Measurements from ENCODE around the gene STYX. TPM values are rescaled to one million over a fixed set of nuclear protein-coding genes. Genes with fewer than 3 reads are reported as not detected.

STYX gene
- total RNA-seq, 1 experiment from 2014 or later: 12.1 TPM

- Histone ChIP-seq H3K4me3 (no peak overlapping the region), H3K27me3 (no peaks in the 10 kb centered on the region), H3K9me3 (no peaks in the 10 kb centered on the region), H3K36me3 (no peaks in the 10 kb centered on the region)
- no peak for DNase-seq
Measured at GRCh38 chr14:52798826-52799225, 68.9 kb downstream of the STYX start.

DNA sequence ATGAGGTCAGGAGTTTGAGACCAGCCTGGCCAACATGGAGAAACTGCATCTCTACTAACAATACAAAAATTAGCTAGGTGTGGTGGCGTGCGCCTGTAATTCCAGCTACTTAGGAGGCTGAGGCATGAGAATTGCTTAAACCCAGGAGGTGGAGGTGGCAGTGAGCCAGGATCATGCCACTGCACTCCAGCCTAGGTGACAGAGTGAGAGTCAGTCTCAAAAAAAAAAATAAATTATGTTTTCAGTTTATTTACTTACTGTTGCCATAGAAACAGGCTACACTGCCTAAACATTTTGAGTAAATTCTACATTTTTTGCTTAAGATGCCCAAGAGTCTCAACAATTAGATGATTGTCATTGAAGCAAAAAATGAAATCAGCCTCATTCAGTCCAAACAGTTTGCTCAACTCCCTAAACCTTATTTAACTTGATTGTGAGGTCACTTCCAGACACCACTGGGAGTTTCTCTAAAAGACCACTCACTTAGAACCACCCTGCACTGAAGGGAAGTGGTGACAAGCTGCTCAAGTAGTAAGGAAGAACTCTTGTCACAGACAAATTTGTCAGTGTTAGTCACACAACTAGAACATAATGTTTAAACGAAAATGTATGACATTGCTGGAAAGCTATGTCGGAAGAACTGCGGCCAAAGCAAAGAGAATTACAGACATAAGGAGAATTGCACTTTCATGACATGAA is 71.2 kb downstream of the STYX start:
- Histone ChIP-seq H3K4me3 (no peak overlapping the region), H3K36me3 (no peaks in the 10 kb centered on the region), H3K9me3 (no peaks in the 10 kb centered on the region), H3K27me3 (no peaks in the 10 kb centered on the region)
- DNase-seq: peak; percentile 34

GRCh38 chr14:52802597-52802996 is 72.6 kb downstream of the STYX start:
- Histone ChIP-seq H3K9me3 (no peaks in the 10 kb centered on the region), H3K36me3 (no peaks in the 10 kb centered on the region), H3K27me3 (no peaks in the 10 kb centered on the region), H3K4me3 (no peak overlapping the region)
- peak; percentile 24 for DNase-seq

GRCh38 chr14:52806115-52806514 is 76.1 kb downstream of the STYX start:
- Histone ChIP-seq H3K9me3 (no peaks in the 10 kb centered on the region), H3K36me3 (no peaks in the 10 kb centered on the region), H3K4me3 (no peak overlapping the region), H3K27me3 (no peaks in the 10 kb centered on the region)
- DNase-seq: no peak

GRCh38 chr14:52808101-52808500 is 78.1 kb downstream of the STYX start:
- H3K9me3 ChIP-seq: no peaks in the 10 kb centered on the region
- H3K4me3 ChIP-seq: no peak overlapping the region
- no peak for DNase-seq
- no peaks in the 10 kb centered on the region for H3K27me3 ChIP-seq
- no peaks in the 10 kb centered on the region for H3K36me3 ChIP-seq

DNA sequence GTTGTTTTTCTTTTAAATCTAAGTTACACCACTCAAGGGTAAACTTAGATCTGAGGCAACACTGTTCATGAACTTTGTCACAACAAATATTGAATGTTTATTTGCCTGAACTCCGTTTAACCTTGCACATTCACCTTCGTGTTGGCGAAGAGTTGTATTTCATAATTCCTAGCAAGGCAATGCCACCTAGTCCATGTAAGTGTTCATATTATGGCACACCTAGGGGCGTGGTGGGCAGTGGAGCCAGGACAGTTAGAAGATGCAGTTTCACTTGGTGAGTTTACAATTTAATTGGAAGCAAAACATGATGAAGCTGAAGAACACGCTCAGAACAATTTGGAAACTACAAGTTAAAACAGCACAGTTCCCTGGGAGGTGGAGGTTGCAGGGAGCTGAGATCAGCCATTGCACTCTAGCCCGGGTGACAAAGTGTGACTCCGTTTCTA is 91.9 kb downstream of the STYX start:
- no peak for DNase-seq
- Histone ChIP-seq H3K27me3 (no peaks in the 10 kb centered on the region), H3K36me3 (no peaks in the 10 kb centered on the region), H3K4me3 (no peak overlapping the region), H3K9me3 (no peaks in the 10 kb centered on the region)

- no peak for DNase-seq
- no peaks in the 10 kb centered on the region for H3K27me3 ChIP-seq
- no peak overlapping the region for H3K4me3 ChIP-seq
- no peaks in the 10 kb centered on the region for H3K9me3 ChIP-seq
- no peaks in the 10 kb centered on the region for H3K36me3 ChIP-seq
Measured at GRCh38 chr14:52824462-52824861, 94.5 kb downstream of the STYX start.

Other genes starting within 250 kb of the STYX start
- gene TXNDC16, start 177.7 kb upstream of the STYX start, total RNA-seq (2014; rRNA removed; shearing (Covaris generic); ENCODE audit: low replicate concordance): 0.37 and 1.9 TPM in 2 replicates
- 0.81 and 1.1 TPM in 2 replicates for gene GPR137C, start 177.3 kb upstream of the STYX start, total RNA-seq (2014; rRNA removed; shearing (Covaris generic); ENCODE audit: low replicate concordance)
- gene ERO1A, start 34.6 kb upstream of the STYX start, total RNA-seq (2014; rRNA removed; shearing (Covaris generic); ENCODE audit: low replicate concordance): 42.8 and 43.4 TPM in 2 replicates
- 116 and 135 TPM in 2 replicates for gene PSMC6, start 23.0 kb upstream of the STYX start, total RNA-seq (2014; rRNA removed; shearing (Covaris generic); ENCODE audit: low replicate concordance)
- 37.6 and 84.2 TPM in 2 replicates for gene GNPNAT1, start 61.4 kb downstream of the STYX start, total RNA-seq (2014; rRNA removed; shearing (Covaris generic); ENCODE audit: low replicate concordance)
- 67.7 and 87.8 TPM in 2 replicates for gene FERMT2, start 220.9 kb downstream of the STYX start, total RNA-seq (2014; rRNA removed; shearing (Covaris generic); ENCODE audit: low replicate concordance)